HepG2 (cell line): ENCODE results near the gene ANKRD42. TPM values are rescaled to one million over a fixed set of nuclear protein-coding genes. Genes with fewer than 3 reads are reported as not detected.

ENCODE experiments used
- ARHGAP35 ChIP-seq: sonication (generic); formaldehyde crosslinking; IDR thresholded peaks from 2 replicates; pipeline ENCODE4 v1.9.0; 2022; ENCODE audit warnings: mild to moderate bottlenecking, inconsistent platforms, moderate library complexity, missing genetic modification reagents, borderline replicate concordance
- BHLHE40 ChIP-seq: IDR thresholded peaks from 2 replicates; pipeline ENCODE4 v1.6.1; 2011; ENCODE audit warnings: low read length, improper control_type of control experiment
- CREB1 ChIP-seq, 2 experiments: fragments of 450-650 bp in 1 of 2; IDR thresholded peaks; 2 replicates each; pipeline ENCODE4 v1.6.1; 2016 to 2017; ENCODE audit warnings: control low read depth in 1 of 2, mild to moderate bottlenecking in 1 of 2, missing compliant biosample characterization in 1 of 2, missing genetic modification characterization in 1 of 2
- NONO ChIP-seq, 2 experiments: fragments of 450-650 bp in 1 of 2; sonication (generic) in 1 of 2; formaldehyde crosslinking in 1 of 2; IDR thresholded peaks in 1 of 2; conservative IDR thresholded peaks in 1 of 2; 2 replicates each; pipeline versions ENCODE4 v1.6.1 to v1.8.0; 2017 to 2022; ENCODE audit warnings: mild to moderate bottlenecking in 1 of 2, missing genetic modification reagents in 1 of 2, moderate library complexity in 1 of 2
- NR2F6 ChIP-seq, 2 experiments: IDR thresholded peaks; 2 replicates each; pipeline ENCODE4 v1.6.1; 2016; ENCODE audit warnings: antibody characterized with exemption in 1 of 2, mild to moderate bottlenecking in 1 of 2
- PAWR ChIP-seq: sonication (generic); formaldehyde crosslinking; IDR thresholded peaks from 2 replicates; pipeline ENCODE4 v1.4.0; 2020; ENCODE audit warnings: missing genetic modification reagents, mild to moderate bottlenecking, borderline replicate concordance
- PPARG ChIP-seq: conservative IDR thresholded peaks from 2 replicates; pipeline ENCODE4 v1.6.1; 2016; ENCODE audit warnings: missing biosample characterization, missing genetic modification reagents
- SPEN ChIP-seq: sonication (generic); formaldehyde crosslinking; IDR thresholded peaks from 2 replicates; pipeline ENCODE4 v1.5.1; 2020; ENCODE audit warnings: low read depth, mild to moderate bottlenecking, missing genetic modification reagents
- YY1 ChIP-seq: IDR thresholded peaks from 2 replicates; pipeline ENCODE4 v1.6.1; 2011; ENCODE audit warnings: low read length, low read depth, moderate library complexity, mild to moderate bottlenecking; ENCODE audit not compliant: insufficient read depth, insufficient replicate concordance
- ZMYM4 ChIP-seq: sonication (generic); formaldehyde crosslinking; IDR thresholded peaks from 2 replicates; pipeline ENCODE4 v1.8.1; 2023; ENCODE audit warnings: mild to moderate bottlenecking, missing genetic modification reagents
- ZNF180 ChIP-seq: sonication (generic); formaldehyde crosslinking; IDR thresholded peaks from 2 replicates; pipeline ENCODE4 v1.4.0; 2020; ENCODE audit warnings: low read depth, missing genetic modification reagents, borderline replicate concordance
- ZNF343 ChIP-seq: sonication (generic); formaldehyde crosslinking; IDR thresholded peaks from 2 replicates; pipeline ENCODE4 v1.4.0; 2020; ENCODE audit warnings: mild to moderate bottlenecking, missing genetic modification reagents
- ZNF431 ChIP-seq: sonication (generic); formaldehyde crosslinking; IDR thresholded peaks from 2 replicates; pipeline ENCODE4 v1.9.0; 2022; ENCODE audit warnings: missing genetic modification reagents, low read depth, mild to moderate bottlenecking, borderline replicate concordance
- ZNF605 ChIP-seq: sonication (generic); formaldehyde crosslinking; IDR thresholded peaks from 2 replicates; pipeline ENCODE4 v1.8.0; 2022; ENCODE audit warnings: mild to moderate bottlenecking, missing genetic modification reagents
- ZNF746 ChIP-seq: sonication (generic); formaldehyde crosslinking; IDR thresholded peaks from 2 replicates; pipeline ENCODE4 v1.8.0; 2022; ENCODE audit warnings: mild to moderate bottlenecking, missing genetic modification reagents
- polyA plus RNA-seq, 8 experiments: library from polyadenylated mRNA; depleted of rRNA in 3 of 8; stranded (reverse) in 7 of 8; unstranded in 1 of 8; fragments of >200 nt; fragmentation: Illumina TruSeq in 4 of 8; extraction: Trizol in 4 of 8; gene quantifications; 2 replicates each; pipeline versions ENCODE4 v1.2.1 to v1.2.3, GENCODE V29; 2011 to 2016; ENCODE audit warnings: low read depth in 4 of 8, missing spikeins in 1 of 8, mixed read lengths in 1 of 8; ENCODE audit not compliant: insufficient read depth in 1 of 8
- total RNA-seq, 5 experiments: library from RNA; depleted of rRNA; stranded (reverse); fragments of >200 nt; fragmentation: Illumina TruSeq; extraction: Trizol; gene quantifications; 2 replicates each; pipeline ENCODE4 v1.2.3, GENCODE V29; 2016; ENCODE audit warnings: low read depth in 1 of 5
- TF ChIP-seq, protein P1 (sequence below): sonication (generic); formaldehyde crosslinking; conservative IDR thresholded peaks from 2 replicates; pipeline ENCODE4 v1.8.0; 2022; ENCODE audit warnings: low read depth, missing genetic modification reagents
- TF ChIP-seq, protein P2 (sequence below): sonication (generic); formaldehyde crosslinking; IDR thresholded peaks from 2 replicates; pipeline ENCODE4 v1.4.0; 2020; ENCODE audit warnings: missing genetic modification reagents
- TF ChIP-seq, protein P3 (sequence below): sonication (generic); formaldehyde crosslinking; IDR thresholded peaks from 2 replicates; pipeline ENCODE4 v1.9.0; 2022; ENCODE audit warnings: low read depth, missing genetic modification reagents
- TF ChIP-seq, protein P4 (sequence below): sonication (generic); formaldehyde crosslinking; conservative IDR thresholded peaks from 2 replicates; pipeline ENCODE4 v1.8.0; 2022; ENCODE audit warnings: mild to moderate bottlenecking, moderate library complexity, missing genetic modification reagents

ANKRD42 gene
- total and polyA plus RNA-seq, 2 of the 13 experiments (the other 11 are each of a cell fraction or from before 2014, with no cell fraction given), result 2.2 to 3.7 TPM

DNA sequence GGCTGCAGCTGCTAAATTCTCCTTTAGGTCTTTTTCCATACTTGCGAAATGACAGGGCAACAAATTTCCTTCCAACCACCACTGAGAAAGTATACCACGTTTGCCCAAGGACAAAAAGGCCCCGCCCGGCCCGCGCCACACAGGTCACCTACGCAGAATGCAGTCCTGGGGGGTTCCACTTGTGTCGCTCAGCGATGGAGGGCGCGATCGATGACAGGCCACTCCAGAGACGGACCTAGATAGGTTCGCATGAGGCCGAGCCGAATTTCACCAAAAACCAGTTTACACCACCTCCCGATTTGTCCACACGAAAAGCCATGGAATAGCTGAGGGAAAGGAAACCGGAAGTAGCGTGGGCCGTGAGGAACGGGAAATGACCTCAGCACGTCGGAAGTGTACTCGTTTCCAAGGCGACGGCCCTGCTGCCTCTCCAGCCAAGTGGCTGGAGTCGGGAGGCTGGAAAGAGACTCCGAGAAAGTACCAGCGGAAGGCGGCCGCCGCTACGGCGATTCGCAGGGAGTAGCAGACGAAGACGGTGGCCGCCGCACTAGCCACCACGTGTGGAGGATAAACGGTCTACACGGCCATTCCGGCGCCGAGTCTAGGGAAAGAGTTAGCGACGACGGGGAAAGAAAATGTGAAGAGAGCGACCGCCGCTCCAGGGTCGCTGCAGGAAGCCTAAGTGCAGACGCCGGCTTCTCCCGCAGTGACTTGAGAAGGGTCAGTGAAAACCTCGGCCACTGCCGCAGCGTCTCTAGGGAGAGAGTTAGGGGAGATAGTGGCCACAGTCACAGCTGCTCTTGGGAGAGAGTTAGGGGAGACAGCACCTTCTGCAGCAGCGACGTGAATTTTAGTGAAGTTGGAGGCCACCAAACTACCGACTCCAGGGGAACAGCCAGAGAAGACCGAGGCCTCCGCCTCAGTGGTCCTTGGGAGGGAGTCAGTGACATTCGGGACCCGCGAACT, at the start of gene ANKRD42 (continued):
- TF ChIP-seq YY1, result peak; percentile 46
- peak; percentile 48; the same call in 1 of the 2 replicates for TF ChIP-seq PPARG (CRISPR knock-in tag)
- TF ChIP-seq ARHGAP35 (CRISPR knock-in tag), result no peak
- peak; percentile 79 for TF ChIP-seq ZNF605 (CRISPR knock-in tag)
- peak; percentile 57; the same call in 1 of the 2 replicates for TF ChIP-seq ZNF746 (CRISPR knock-in tag)
- TF ChIP-seq, protein P1, sequence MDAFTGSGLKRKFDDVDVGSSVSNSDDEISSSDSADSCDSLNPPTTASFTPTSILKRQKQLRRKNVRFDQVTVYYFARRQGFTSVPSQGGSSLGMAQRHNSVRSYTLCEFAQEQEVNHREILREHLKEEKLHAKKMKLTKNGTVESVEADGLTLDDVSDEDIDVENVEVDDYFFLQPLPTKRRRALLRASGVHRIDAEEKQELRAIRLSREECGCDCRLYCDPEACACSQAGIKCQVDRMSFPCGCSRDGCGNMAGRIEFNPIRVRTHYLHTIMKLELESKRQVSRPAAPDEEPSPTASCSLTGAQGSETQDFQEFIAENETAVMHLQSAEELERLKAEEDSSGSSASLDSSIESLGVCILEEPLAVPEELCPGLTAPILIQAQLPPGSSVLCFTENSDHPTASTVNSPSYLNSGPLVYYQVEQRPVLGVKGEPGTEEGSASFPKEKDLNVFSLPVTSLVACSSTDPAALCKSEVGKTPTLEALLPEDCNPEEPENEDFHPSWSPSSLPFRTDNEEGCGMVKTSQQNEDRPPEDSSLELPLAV, result no peak
- no peak; the same call in 1 of the 2 replicates for TF ChIP-seq BHLHE40
- TF ChIP-seq NONO (IDR thresholded peaks at IDR 0.05), result no peak
- TF ChIP-seq NONO (CRISPR knock-in tag; conservative IDR thresholded peaks at IDR 0.05), result no peak; the same call in 1 of the 2 replicates
- TF ChIP-seq CREB1 (IDR thresholded peaks at IDR 0.05), result peak; percentile 87
- TF ChIP-seq CREB1 (CRISPR knock-in tag; IDR thresholded peaks at IDR 0.05), result peak; percentile 98
- TF ChIP-seq, protein P2, sequence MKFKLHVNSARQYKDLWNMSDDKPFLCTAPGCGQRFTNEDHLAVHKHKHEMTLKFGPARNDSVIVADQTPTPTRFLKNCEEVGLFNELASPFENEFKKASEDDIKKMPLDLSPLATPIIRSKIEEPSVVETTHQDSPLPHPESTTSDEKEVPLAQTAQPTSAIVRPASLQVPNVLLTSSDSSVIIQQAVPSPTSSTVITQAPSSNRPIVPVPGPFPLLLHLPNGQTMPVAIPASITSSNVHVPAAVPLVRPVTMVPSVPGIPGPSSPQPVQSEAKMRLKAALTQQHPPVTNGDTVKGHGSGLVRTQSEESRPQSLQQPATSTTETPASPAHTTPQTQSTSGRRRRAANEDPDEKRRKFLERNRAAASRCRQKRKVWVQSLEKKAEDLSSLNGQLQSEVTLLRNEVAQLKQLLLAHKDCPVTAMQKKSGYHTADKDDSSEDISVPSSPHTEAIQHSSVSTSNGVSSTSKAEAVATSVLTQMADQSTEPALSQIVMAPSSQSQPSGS (CRISPR knock-in tag), result peak; percentile 66; the same call in 1 of the 2 replicates
- no peak for TF ChIP-seq PAWR
- TF ChIP-seq ZMYM4 (CRISPR knock-in tag), result peak; percentile 73
- TF ChIP-seq, protein P3, sequence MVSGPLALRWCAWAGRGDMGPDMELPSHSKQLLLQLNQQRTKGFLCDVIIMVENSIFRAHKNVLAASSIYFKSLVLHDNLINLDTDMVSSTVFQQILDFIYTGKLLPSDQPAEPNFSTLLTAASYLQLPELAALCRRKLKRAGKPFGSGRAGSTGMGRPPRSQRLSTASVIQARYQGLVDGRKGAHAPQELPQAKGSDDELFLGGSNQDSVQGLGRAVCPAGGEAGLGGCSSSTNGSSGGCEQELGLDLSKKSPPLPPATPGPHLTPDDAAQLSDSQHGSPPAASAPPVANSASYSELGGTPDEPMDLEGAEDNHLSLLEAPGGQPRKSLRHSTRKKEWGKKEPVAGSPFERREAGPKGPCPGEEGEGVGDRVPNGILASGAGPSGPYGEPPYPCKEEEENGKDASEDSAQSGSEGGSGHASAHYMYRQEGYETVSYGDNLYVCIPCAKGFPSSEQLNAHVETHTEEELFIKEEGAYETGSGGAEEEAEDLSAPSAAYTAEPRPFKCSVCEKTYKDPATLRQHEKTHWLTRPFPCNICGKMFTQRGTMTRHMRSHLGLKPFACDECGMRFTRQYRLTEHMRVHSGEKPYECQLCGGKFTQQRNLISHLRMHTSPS (CRISPR knock-in tag), result no peak
- no peak for TF ChIP-seq NR2F6 (IDR thresholded peaks at IDR 0.05)
- 0 out of 2 replicates have a peak, but pooled peaks have one; percentile 7 for TF ChIP-seq NR2F6 (CRISPR knock-in tag; IDR thresholded peaks at IDR 0.05)
- TF ChIP-seq, protein P4, sequence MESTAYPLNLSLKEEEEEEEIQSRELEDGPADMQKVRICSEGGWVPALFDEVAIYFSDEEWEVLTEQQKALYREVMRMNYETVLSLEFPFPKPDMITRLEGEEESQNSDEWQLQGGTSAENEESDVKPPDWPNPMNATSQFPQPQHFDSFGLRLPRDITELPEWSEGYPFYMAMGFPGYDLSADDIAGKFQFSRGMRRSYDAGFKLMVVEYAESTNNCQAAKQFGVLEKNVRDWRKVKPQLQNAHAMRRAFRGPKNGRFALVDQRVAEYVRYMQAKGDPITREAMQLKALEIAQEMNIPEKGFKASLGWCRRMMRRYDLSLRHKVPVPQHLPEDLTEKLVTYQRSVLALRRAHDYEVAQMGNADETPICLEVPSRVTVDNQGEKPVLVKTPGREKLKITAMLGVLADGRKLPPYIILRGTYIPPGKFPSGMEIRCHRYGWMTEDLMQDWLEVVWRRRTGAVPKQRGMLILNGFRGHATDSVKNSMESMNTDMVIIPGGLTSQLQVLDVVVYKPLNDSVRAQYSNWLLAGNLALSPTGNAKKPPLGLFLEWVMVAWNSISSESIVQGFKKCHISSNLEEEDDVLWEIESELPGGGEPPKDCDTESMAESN (CRISPR knock-in tag), result 0 out of 2 replicates have a peak, but pooled peaks have one; percentile 46
- TF ChIP-seq ZNF343 (CRISPR knock-in tag), result 0 out of 2 replicates have a peak, but pooled peaks have one; percentile 47
- no peak for TF ChIP-seq ZNF431
- TF ChIP-seq SPEN (CRISPR knock-in tag), result peak; percentile 81; the same call in 1 of the 2 replicates
- TF ChIP-seq ZNF180 (CRISPR knock-in tag), result no peak
